SK-N-MC (cell line): ENCODE data around the gene SH2D3A.
"Not testable (repeated sequence)": the region's sequence is repeated elsewhere in the genome, so short reads cannot be mapped to it uniquely, and the experiment has no call there.

Experiments used
- DNase-seq: peaks from one replicate; pipeline ENCODE4 v3.0.0-alpha.2; 2011; ENCODE audit warnings: low read depth, low spot score
- H3K27ac ChIP-seq: fragments of 200-600 bp; sonication (generic); 2 replicates; pipeline ENCODE4 v1.5.1; 2016; ENCODE audit warnings: mixed run types
- H3K36me3 ChIP-seq: fragments of 200-600 bp; sonication (generic); 2 replicates; pipeline ENCODE4 v1.6.1; 2017; ENCODE audit warnings: antibody characterized with exemption, low read length, mixed read lengths; ENCODE audit not compliant: insufficient read depth
- H3K4me3 ChIP-seq: fragments of 200-600 bp; sonication (generic); 2 replicates; pipeline ENCODE4 v1.5.1; 2016
- H3K9ac ChIP-seq: fragments of 200-600 bp; sonication (generic); 2 replicates; pipeline ENCODE4 v1.8.0; 2017; ENCODE audit warnings: mixed run types, mixed read lengths; ENCODE audit not compliant: insufficient read length
- H3K9me3 ChIP-seq: fragments of 200-600 bp; sonication (generic); 2 replicates; pipeline ENCODE4 v1.6.1; 2017; ENCODE audit warnings: low read depth, mild to moderate bottlenecking, antibody characterized with exemption, low read length, moderate library complexity, mixed read lengths
- EZH2 ChIP-seq: fragments of 200-600 bp; sonication (generic); IDR thresholded peaks from one replicate; pipeline ENCODE4 v1.6.1; 2017; ENCODE audit warnings: antibody characterized with exemption
- FOXP2 ChIP-seq: optimal IDR thresholded peaks from 2 replicates; pipeline ENCODE3; 2011; ENCODE audit warnings: mild to moderate bottlenecking, moderate library complexity; ENCODE audit not compliant: insufficient read depth; ENCODE audit errors: extremely low read length, control extremely low read depth
- POLR2AphosphoS5 ChIP-seq: IDR thresholded peaks from 2 replicates; pipeline ENCODE4 v1.6.1; 2012; ENCODE audit warnings: mild to moderate bottlenecking, low read depth, low read length, borderline replicate concordance

SH2D3A gene

DNA sequence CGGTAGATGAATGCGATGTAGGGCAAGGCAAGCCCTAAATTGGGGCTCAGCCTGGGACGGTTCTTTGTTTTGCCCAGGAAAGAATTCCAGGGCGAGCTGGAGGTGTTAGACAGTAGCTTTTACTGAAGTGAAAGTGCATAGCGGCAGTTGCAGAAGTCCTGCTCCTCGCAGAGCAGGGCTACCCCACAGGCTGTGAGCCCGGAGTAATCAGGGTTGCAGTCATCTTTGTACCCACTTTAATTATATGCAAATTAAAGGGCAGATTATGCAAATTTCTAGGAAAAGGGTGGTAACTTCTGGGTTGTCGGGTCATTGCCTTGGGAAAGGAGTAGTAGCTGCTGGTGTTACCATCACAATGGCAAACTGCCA, 35.8 kb upstream of the SH2D3A start:
- H3K9ac ChIP-seq = no peak overlapping the region
- DNase-seq = no peak

DNA sequence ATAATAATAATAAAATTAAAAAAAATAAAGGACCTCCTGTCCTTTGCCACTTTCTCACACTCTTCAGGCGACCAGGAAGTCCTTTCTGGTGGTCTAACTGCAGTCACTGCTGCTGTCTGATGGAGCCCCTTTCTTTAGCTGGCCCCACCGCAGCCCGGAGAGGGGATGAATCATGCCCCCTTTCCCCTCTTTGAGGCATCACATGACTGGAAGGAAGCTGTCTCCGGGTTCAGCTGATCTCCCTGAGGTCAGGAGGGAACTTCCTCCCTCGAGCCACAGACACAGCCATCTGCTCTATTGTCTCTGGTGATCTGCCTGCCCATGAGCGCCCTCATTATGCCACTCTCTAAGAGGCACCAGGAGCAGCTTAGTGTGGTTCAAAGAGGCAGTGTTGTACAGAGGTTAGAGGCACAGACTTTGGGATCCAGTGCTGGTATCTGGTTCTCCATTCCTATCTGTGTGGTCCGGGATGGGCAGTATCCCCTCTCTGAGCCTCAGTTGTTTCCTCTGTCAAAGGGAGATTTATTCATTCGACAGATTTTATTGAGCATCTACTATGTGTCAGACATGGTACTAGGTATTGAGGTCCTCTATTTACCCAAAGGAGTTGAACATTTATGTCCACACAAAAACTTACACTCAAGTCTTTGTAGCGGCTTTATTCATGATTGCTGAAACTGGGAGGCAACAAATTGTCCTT, 35.3 kb upstream of the SH2D3A start:
- H3K9me3 ChIP-seq = no peaks in the 10 kb centered on the region
- no peak overlapping the region for H3K4me3 ChIP-seq
- H3K27ac ChIP-seq = peak overlapping the region; percentile 97
- no peaks in the 10 kb centered on the region for H3K36me3 ChIP-seq
- no peak for DNase-seq
- peak overlapping the region; percentile 63 for H3K9ac ChIP-seq
- TF ChIP-seq FOXP2 (no peak), EZH2 (no peak), POLR2AphosphoS5 (no peak)

More for the DNA sequence above, 35.8 kb upstream of the SH2D3A start:
- no peak for TF ChIP-seq POLR2AphosphoS5
- no peak for TF ChIP-seq EZH2
- no peak for TF ChIP-seq FOXP2
- Histone ChIP-seq H3K4me3 (no peak overlapping the region), H3K27ac (peak overlapping the region; percentile 97), H3K36me3 (no peaks in the 10 kb centered on the region), H3K9me3 (no peaks in the 10 kb centered on the region)

DNA sequence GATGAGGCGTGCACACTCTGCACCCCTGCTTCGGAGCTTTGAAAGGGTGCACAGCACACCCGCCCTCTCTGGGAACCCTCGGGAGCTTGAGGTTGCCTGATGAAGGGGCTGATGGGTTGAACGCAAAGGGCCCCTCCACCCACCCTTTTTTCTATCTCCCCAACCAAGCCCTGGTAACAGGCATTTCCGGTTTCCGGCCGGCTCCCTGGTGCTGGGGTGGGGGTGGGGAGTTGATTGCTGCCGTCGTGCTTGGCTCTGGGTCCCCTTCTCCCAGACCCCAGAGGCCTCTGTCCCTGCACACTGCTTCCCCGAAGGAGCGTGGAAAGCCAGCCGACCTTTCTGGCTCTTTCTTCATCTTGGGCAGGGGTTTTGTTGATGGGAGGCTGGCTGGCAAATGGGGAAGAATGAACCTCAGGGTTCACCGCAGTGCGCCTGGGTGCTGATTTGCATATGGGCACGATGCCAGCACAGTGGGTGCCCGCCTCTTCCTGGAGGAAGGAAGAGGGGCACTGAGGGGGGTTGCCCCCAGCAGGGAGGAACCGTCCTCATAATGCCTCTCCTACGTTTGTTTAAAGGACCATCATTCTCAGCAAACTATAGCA, 34.4 kb upstream of the SH2D3A start:
- peak overlapping the region; percentile 100 for H3K27ac ChIP-seq
- peak; percentile 93 for DNase-seq

DNA sequence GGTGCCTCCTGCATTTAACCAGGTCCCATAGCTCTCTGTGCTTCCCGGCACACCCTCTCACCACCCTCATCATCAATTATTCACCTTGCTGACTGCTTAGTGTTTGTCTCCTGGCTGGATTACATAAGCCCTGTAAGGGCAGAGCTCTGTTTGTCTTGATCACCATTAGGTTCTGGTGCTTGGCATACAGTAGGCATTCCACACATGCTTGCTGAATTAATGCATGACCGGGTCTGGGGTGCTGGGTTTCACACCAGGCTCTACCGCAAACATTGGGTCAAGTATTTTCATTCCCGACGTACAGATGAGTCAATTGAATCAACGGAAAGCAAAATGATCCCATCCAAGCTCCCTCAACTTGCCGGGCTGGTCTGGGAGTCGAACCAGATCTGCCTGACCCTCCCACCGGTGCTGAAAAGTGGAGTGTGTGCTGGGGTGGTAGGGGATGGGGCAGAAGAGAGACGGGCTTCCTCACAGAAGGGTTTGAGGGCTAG, 33.8 kb upstream of the SH2D3A start:
- Histone ChIP-seq H3K9ac (peak overlapping the region; percentile 68), H3K4me3 (peak overlapping the region; percentile 88), H3K36me3 (no peaks in the 10 kb centered on the region), H3K9me3 (no peaks in the 10 kb centered on the region), H3K27ac (peak overlapping the region; percentile 100)
- DNase-seq = no peak
- TF ChIP-seq EZH2 (no peak), FOXP2 (no peak), POLR2AphosphoS5 (no peak)

More for the DNA sequence above, 34.4 kb upstream of the SH2D3A start:
- Histone ChIP-seq H3K36me3 (no peaks in the 10 kb centered on the region), H3K9ac (peak overlapping the region; percentile 85), H3K4me3 (peak overlapping the region; percentile 88), H3K9me3 (no peaks in the 10 kb centered on the region)
- TF ChIP-seq FOXP2 = no peak
- no peak for TF ChIP-seq EZH2
- TF ChIP-seq POLR2AphosphoS5 = peak; percentile 73; the same call in 1 of the 2 replicates

DNA sequence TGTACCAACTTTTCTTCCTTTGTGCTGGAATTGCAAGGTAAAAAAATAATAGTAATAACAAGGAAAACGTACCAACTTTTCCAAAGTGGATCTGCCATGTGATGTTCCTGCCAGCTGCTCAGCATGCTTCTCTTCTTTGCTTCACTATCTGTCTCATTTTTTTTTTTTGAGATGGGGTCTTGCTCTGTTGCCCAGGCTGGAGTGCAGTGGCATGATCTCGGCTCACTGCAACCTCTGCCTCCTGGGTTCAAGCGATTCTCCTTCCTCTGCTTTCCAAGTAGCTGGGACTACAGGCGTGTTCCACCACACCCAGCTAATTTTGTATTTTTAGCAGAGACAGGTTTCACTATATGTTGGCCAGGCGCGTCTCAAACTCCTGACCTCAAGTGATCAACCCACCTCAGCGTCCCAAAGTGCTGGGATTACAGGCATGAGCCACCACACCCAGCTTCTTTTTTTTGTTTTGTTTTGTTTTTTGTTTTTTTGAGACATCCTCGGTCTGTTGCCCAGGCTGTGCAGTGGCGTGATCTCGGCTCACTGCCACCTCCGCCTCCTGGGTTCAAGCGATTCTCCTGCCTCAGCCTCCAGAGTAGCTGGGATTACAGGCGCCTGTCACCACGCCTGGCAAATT, 33.0 kb upstream of the SH2D3A start:
- not testable (repeated sequence) for DNase-seq, H3K9me3 ChIP-seq, H3K4me3 ChIP-seq, H3K36me3 ChIP-seq, H3K9ac ChIP-seq
- H3K27ac ChIP-seq = peak overlapping the region; percentile 100

DNA sequence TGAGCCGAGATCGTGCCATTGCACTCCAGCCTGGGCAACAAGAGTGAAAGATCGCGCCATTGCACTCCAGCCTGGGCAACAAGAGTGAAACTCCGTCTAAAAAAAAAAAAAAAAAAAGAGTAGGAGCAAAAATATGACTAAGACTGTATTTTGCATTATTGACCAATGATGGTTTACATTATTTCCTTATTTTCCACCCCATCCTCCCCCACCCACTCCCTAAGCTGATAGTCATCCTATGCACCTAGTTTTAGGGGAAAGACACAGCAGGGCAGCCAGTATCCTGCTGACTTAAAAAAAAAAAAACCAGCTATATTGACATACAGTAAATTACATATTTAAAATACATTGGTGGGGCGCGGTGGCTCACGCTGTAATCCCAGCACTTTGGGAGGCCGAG, 30.4 kb upstream of the SH2D3A start:
- TF ChIP-seq POLR2AphosphoS5 (no peak), EZH2 (no peak)
- DNase-seq = no peak
- H3K9me3 ChIP-seq = 0 out of 2 replicates have a peak, but pooled peaks cover 5% of the 10 kb centered on the region

DNA sequence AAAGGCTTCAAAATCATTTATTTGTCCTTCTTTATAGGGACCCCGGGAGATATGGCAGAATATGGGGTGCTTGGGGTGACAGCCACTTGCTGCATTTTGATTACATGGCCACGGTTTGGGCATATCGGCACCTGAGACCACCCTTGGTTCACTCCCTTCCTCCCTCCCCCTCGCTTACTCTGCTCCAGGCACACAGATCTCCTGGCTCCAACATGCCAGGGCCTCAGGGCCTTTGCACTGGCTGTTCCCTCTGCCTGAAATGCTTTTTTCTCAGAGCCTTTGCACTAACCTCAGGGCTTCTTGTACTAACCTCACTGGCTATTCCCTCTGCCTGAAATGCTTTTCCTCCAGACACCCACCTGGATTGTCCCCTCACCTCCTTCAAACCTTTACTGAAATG, 29.0 kb upstream of the SH2D3A start:
- Histone ChIP-seq H3K9me3 (0 out of 2 replicates have a peak, but pooled peaks cover 5% of the 10 kb centered on the region), H3K4me3 (no peak overlapping the region), H3K9ac (no peak overlapping the region), H3K27ac (no peak overlapping the region), H3K36me3 (no peaks in the 10 kb centered on the region)
- TF ChIP-seq FOXP2 (no peak), EZH2 (no peak), POLR2AphosphoS5 (no peak)
- no peak for DNase-seq

More for the DNA sequence above, 30.4 kb upstream of the SH2D3A start:
- no peak overlapping the region for H3K27ac ChIP-seq
- no peak overlapping the region for H3K4me3 ChIP-seq
- no peak overlapping the region for H3K9ac ChIP-seq
- no peaks in the 10 kb centered on the region for H3K36me3 ChIP-seq

DNA sequence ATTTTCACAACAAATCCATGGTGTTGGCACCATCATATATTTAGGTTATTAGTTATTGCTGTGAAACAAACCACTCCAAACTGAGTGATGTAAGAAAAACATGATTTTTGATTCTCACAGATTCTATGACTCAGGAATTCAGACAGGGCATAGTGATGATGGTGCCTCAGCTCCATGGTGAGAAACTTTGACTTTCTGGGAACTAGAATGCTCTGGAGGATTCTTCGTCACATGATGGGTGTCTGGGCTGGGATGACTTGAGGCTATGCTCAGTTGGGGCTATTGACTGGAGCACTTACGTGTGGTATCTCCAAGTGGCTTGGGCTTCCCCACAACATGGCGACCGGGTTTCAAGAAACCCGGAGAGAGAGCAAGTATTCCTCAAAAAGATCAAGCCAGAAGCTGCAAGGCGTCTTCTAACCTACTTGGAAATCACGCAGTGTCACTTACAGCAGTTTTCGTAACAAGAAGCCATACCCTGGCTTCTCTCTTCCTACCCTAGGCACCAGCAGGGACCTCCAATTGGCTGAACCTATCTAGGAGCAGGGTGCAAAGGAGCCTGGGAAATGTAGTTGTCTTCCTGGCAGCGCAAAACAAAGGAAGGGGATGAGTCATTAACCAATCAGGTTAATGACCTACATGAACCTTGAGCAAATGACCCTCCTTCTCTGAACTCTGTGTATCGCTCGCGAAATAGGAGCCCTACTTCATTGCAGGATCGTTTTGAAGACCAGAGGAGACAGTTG, 27.6 kb upstream of the SH2D3A start:
- TF ChIP-seq POLR2AphosphoS5 (no peak), FOXP2 (no peak), EZH2 (no peak)
- 0 out of 2 replicates have a peak, but pooled peaks cover 5% of the 10 kb centered on the region for H3K9me3 ChIP-seq
- no peak for DNase-seq
- H3K4me3 ChIP-seq = no peak overlapping the region
- no peak overlapping the region for H3K9ac ChIP-seq
- no peaks in the 10 kb centered on the region for H3K36me3 ChIP-seq
- H3K27ac ChIP-seq = no peak overlapping the region

DNA sequence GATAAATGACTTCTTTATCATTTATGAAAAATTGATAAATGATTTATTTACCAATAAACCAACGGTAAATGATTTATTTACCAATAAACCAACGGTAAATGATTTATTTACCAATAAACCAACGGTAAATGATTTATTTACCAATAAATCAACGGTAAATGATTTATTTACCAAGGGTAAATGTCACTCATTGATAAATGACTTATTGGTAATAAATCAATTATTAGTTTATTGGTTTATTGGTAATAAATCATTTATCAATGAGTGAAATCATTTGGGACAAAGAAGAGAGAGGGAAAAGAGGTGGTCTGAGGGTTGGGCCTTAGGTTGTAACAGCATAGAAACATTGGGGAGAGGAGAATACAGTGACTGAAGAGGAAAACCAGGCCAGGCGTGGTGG, 26.7 kb upstream of the SH2D3A start:
- 0 out of 2 replicates have a peak, but pooled peaks cover 5% of the 10 kb centered on the region for H3K9me3 ChIP-seq
- no peak overlapping the region for H3K4me3 ChIP-seq
- no peak overlapping the region for H3K9ac ChIP-seq
- DNase-seq = no peak
- TF ChIP-seq FOXP2 (no peak), POLR2AphosphoS5 (no peak), EZH2 (no peak)
- no peaks in the 10 kb centered on the region for H3K36me3 ChIP-seq
- no peak overlapping the region for H3K27ac ChIP-seq
